ENCODE results near the gene KIF2B.
"Not testable (repeated sequence)": the region's sequence is repeated elsewhere in the genome, so short reads cannot be mapped to it uniquely, and the experiment has no call there.

The KIF2B gene

GRCh38 chr17:53822764-53823163 is at the start of gene KIF2B:
Gene KIF2B (plus strand): TSS chr17:53822927. CDS start chr17:53823034, 107 bp downstream.
- no peak for DNase-seq

GRCh38 chr17:53780320-53780719 is 42.4 kb upstream of the KIF2B start:
- DNase-seq, result no peak

GRCh38 chr17:53791551-53791950 is 31.2 kb upstream of the KIF2B start:
- DNase-seq, result no peak

GRCh38 chr17:53792451-53792850 is 30.3 kb upstream of the KIF2B start:
- no peak for DNase-seq

- no peak for DNase-seq
Measured at GRCh38 chr17:53792997-53793396, 29.7 kb upstream of the KIF2B start.

- DNase-seq, result no peak
Measured at GRCh38 chr17:53794875-53795274, 27.9 kb upstream of the KIF2B start.

GRCh38 chr17:53796642-53797041 is 26.1 kb upstream of the KIF2B start:
- no peak for DNase-seq

- no peak for DNase-seq
Measured at GRCh38 chr17:53797501-53797900, 25.2 kb upstream of the KIF2B start.

- no peak for DNase-seq
Measured at GRCh38 chr17:53804437-53804836, 18.3 kb upstream of the KIF2B start.

- no peak for DNase-seq
Measured at GRCh38 chr17:53806473-53806872, 16.3 kb upstream of the KIF2B start.

GRCh38 chr17:53807286-53807685 is 15.4 kb upstream of the KIF2B start:
- no peak for DNase-seq

GRCh38 chr17:53818271-53818670 is 4.5 kb upstream of the KIF2B start:
- no peak for DNase-seq

- DNase-seq, result no peak
Measured at GRCh38 chr17:53818929-53819328, 3.8 kb upstream of the KIF2B start.

- DNase-seq, result no peak
Measured at GRCh38 chr17:53819956-53820355, 2.8 kb upstream of the KIF2B start.

GRCh38 chr17:53823341-53824050 is 769 bp downstream of the KIF2B start:
- DNase-seq, result no peak

- not testable (repeated sequence) for DNase-seq
Measured at GRCh38 chr17:53834771-53835170, 12.0 kb downstream of the KIF2B start.

GRCh38 chr17:53837131-53837530 is 14.4 kb downstream of the KIF2B start:
- DNase-seq, result peak; percentile 16

GRCh38 chr17:53844491-53845107 is 21.9 kb downstream of the KIF2B start:
- DNase-seq, result no peak

GRCh38 chr17:53871128-53871527 is 48.4 kb downstream of the KIF2B start:
- DNase-seq, result not testable (repeated sequence)

All from kidney glomerular epithelial cell (primary cell).